Ovary (tissue), 9 donors: ENCODE results near the gene PPP2R5C. TPM values are rescaled to one million over a fixed set of nuclear protein-coding genes. Genes with fewer than 3 reads are reported as not detected.

Experiments
- DNase-seq, 5 donors: peaks; one replicate each; pipeline ENCODE4 v3.0.0-alpha.2; 2019 to 2020
- H3K27ac ChIP-seq, 2 donors: fragments of 200-600 bp; one replicate each; pipeline versions ENCODE4 v1.5.1 to v1.8.0; 2019 to 2022
- H3K27me3 ChIP-seq: fragments of 200-600 bp; one replicate; pipeline ENCODE4 v1.8.0; 2022
- H3K36me3 ChIP-seq: fragments of 200-600 bp; sonication (generic); one replicate; pipeline ENCODE4 v1.5.1; 2019
- H3K4me1 ChIP-seq: one replicate; pipeline ENCODE4 v1.8.1; 2013; ENCODE audit warnings: mild to moderate bottlenecking, moderate library complexity; ENCODE audit not compliant: insufficient read depth
- H3K4me3 ChIP-seq: fragments of 200-600 bp; sonication (generic); one replicate; pipeline ENCODE4 v1.5.1; 2017
- H3K9me3 ChIP-seq, 2 donors: fragments of 200-600 bp in 1 of 2; sonication (generic) in 1 of 2; one replicate each; pipeline versions ENCODE4 v1.5.1 to v1.8.1; 2013 to 2019; ENCODE audit warnings: mild to moderate bottlenecking in 1 of 2, moderate library complexity in 1 of 2
- CTCF ChIP-seq, 3 donors: fragments of 450-650 bp in 2 of 3; fragments of 200-600 bp in 1 of 3; IDR thresholded peaks; one replicate each; pipeline versions ENCODE4 v1.5.1 to v1.8.0; 2016 to 2022; ENCODE audit warnings: antibody characterized with exemption in 3 of 3, mild to moderate bottlenecking in 1 of 3
- EP300 ChIP-seq: sonication (generic); formaldehyde crosslinking; IDR thresholded peaks from one replicate; pipeline ENCODE4 v1.6.1; 2017; ENCODE audit warnings: antibody characterized with exemption
- POLR2A ChIP-seq: fragments of 450-650 bp; IDR thresholded peaks from one replicate; pipeline ENCODE4 v1.6.1; 2017; ENCODE audit warnings: antibody characterized with exemption, mild to moderate bottlenecking, moderate library complexity
- WGBS, 3 donors: extraction: QIAGEN DNeasy Blood & Tissue Kit in 1 of 3; methylation state at CpG; one replicate each; pipeline versions ENCODE4 v1.1.5 to v1.1.7; 2013 to 2017; 5-methylcytosine and 5-hydroxymethylcytosine counted together
- intact Hi-C, 4 donors: fragments of 100-400 bp; cut with DNase I; formaldehyde crosslinking; loops; one replicate each; pipeline versions ENCODE4 v1.11.0 to v1.15.1; 2022 to 2023
- polyA plus RNA-seq, 2 donors: library from polyadenylated mRNA; stranded (reverse); fragments of 200-250 nt in 1 of 2; fragments of 350-450 nt in 1 of 2; fragmentation: Illumina TruSeq in 1 of 2; extraction: RNeasy Lipid Tissue Mini Kit (QIAGEN cat#74804) in 1 of 2; gene quantifications; one replicate each; pipeline ENCODE4 v1.2.3, GENCODE V29; 2013 to 2014
- total RNA-seq, 7 donors: library from RNA; depleted of rRNA in 2 of 7; stranded (reverse); fragments of >200 nt in 2 of 7; fragmentation: NEBNext Ultra II Directional in 3 of 7; extraction: Animal tissue kit (Norgen Biotek cat#: 25700) in 3 of 7; gene quantifications; one replicate each; pipeline versions ENCODE4 v1.1.0 to v1.2.4, GENCODE V29; 2016 to 2023
- donor health status: DM: no; HTN: no; CAD: no; lungs with moderate emphysema.
- donor health status: DM: no; HTN: no; CAD: no.
- donor health status: Bipolar disorder and iron deficiency.
- donor health status: DM: yes; HTN: yes; CAD: no.
- donor health status: DM: no; HTN: no; CAD: no.
- donor health status: DM: yes; HTN: yes; CAD: no.

The PPP2R5C gene
- total and polyA plus RNA-seq, 9 donors = 52.8 to 136 (median 96.6) TPM

GRCh38 chr14:101763941-101764709, 2.6 kb downstream of the PPP2R5C start:
- Histone ChIP-seq H3K27me3 (no peaks in the 10 kb centered on the region), H3K27ac (no peak overlapping the region), H3K36me3 (no peaks in the 10 kb centered on the region), H3K4me1 (no peaks in the 10 kb centered on the region), H3K9me3 (no peaks in the 10 kb centered on the region), H3K4me3 (no peak overlapping the region)
- WGBS, 3 donors = 89 to 92% (median 89%) methylated on average over 10 of the region's 10 CpGs
- no peak for DNase-seq
- TF ChIP-seq POLR2A = no peak
- TF ChIP-seq EP300 = no peak
- no peak for TF ChIP-seq CTCF (IDR thresholded peaks at IDR 0.05)
- intact Hi-C loops = loop anchor here in 2 of 4 donors (5.0 to 10.0 kb wide), 2 partner anchors 71 to 198 kb away; partner anchors contain the start of gene DYNC1H1 (in 1 of the 2)

GRCh38 chr14:101767618-101768362, 6.3 kb downstream of the PPP2R5C start:
- H3K27ac ChIP-seq = no peak overlapping the region
- TF ChIP-seq CTCF (IDR thresholded peaks at IDR 0.05) = no peak
- TF ChIP-seq EP300 = no peak
- TF ChIP-seq POLR2A = no peak

GRCh38 chr14:101770183-101770582, 8.7 kb downstream of the PPP2R5C start:
- H3K27ac ChIP-seq = no peak overlapping the region
- intact Hi-C loops = loop anchor here in 3 of 4 donors (5.0 to 10.0 kb wide), 5 partner anchors 75 to 317 kb away; partner anchors contain the start of genes DYNC1H1 (in 1 of the 3) and HSP90AA1 (in 1 of the 3)
- 54 to 58% (median 55%) methylated on average over 3 of the region's 3 CpGs for WGBS, 3 donors

More at GRCh38 chr14:101767618-101768362, 6.3 kb downstream of the PPP2R5C start:
- DNase-seq = no peak
- no peak overlapping the region for H3K4me3 ChIP-seq
- no peaks in the 10 kb centered on the region for H3K27me3 ChIP-seq
- intact Hi-C loops = loop anchor here in 1 of 4 donors (10.0 kb wide), 1 partner anchor 67 kb away; no protein-coding TSS in a partner anchor
- H3K36me3 ChIP-seq = no peaks in the 10 kb centered on the region
- H3K4me1 ChIP-seq = no peaks in the 10 kb centered on the region
- H3K9me3 ChIP-seq = no peaks in the 10 kb centered on the region
- WGBS, 3 donors = 81 to 85% (median 82%) methylated on average over 7 of the region's 7 CpGs

More at GRCh38 chr14:101770183-101770582, 8.7 kb downstream of the PPP2R5C start:
- Histone ChIP-seq H3K27me3 (no peaks in the 10 kb centered on the region), H3K36me3 (no peaks in the 10 kb centered on the region), H3K4me1 (no peaks in the 10 kb centered on the region), H3K4me3 (no peak overlapping the region), H3K9me3 (no peaks in the 10 kb centered on the region)
- DNase-seq = no peak
- TF ChIP-seq CTCF (IDR thresholded peaks at IDR 0.05) = no peak
- no peak for TF ChIP-seq EP300
- no peak for TF ChIP-seq POLR2A
